Omental fat pad (tissue), 4 donors: ENCODE results near the gene SNAPC1. TPM values are rescaled to one million over a fixed set of nuclear protein-coding genes. Genes with fewer than 3 reads are reported as not detected.

Experiments used
- ATAC-seq: fragments of 150-250 bp; one replicate; pipeline ENCODE4 v1.9.1; 2016; ENCODE audit warnings: mild to moderate bottlenecking, moderate library complexity; ENCODE audit not compliant: low FRiP score
- DNase-seq: peaks from one replicate; pipeline ENCODE4 v3.0.0-alpha.2; 2019; ENCODE audit warnings: low spot score
- total RNA-seq, 4 donors: library from RNA; depleted of rRNA; stranded (reverse); fragments of >200 nt; gene quantifications; one replicate each; pipeline ENCODE4 v1.1.0, GENCODE V29; 2016
- TF ChIP-seq, protein P1 (sequence below), 3 donors: fragments of 450-650 bp; IDR thresholded peaks; one replicate each; pipeline ENCODE4 v1.5.1; 2016 to 2017; ENCODE audit warnings: antibody characterized with exemption in 3 of 3, mild to moderate bottlenecking in 3 of 3, moderate library complexity in 2 of 3

SNAPC1 gene
- 10 to 100 TPM in 2 of 4 donors, 1 to 10 TPM in 2; 4.9 to 11.9 (median 8.7) TPM for total RNA-seq

GRCh38 chr14:61761959-61762786 lies at the start of gene SNAPC1:
TSS of gene SNAPC1 (plus strand) at chr14:61762420. CDS start at chr14:61762461, 41 bp downstream.
- peak; percentile 86 for DNase-seq
- TF ChIP-seq, protein P1, sequence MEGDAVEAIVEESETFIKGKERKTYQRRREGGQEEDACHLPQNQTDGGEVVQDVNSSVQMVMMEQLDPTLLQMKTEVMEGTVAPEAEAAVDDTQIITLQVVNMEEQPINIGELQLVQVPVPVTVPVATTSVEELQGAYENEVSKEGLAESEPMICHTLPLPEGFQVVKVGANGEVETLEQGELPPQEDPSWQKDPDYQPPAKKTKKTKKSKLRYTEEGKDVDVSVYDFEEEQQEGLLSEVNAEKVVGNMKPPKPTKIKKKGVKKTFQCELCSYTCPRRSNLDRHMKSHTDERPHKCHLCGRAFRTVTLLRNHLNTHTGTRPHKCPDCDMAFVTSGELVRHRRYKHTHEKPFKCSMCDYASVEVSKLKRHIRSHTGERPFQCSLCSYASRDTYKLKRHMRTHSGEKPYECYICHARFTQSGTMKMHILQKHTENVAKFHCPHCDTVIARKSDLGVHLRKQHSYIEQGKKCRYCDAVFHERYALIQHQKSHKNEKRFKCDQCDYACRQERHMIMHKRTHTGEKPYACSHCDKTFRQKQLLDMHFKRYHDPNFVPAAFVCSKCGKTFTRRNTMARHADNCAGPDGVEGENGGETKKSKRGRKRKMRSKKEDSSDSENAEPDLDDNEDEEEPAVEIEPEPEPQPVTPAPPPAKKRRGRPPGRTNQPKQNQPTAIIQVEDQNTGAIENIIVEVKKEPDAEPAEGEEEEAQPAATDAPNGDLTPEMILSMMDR (IDR thresholded peaks at IDR 0.05): no peak
- ATAC-seq: peak; percentile 97

DNA sequence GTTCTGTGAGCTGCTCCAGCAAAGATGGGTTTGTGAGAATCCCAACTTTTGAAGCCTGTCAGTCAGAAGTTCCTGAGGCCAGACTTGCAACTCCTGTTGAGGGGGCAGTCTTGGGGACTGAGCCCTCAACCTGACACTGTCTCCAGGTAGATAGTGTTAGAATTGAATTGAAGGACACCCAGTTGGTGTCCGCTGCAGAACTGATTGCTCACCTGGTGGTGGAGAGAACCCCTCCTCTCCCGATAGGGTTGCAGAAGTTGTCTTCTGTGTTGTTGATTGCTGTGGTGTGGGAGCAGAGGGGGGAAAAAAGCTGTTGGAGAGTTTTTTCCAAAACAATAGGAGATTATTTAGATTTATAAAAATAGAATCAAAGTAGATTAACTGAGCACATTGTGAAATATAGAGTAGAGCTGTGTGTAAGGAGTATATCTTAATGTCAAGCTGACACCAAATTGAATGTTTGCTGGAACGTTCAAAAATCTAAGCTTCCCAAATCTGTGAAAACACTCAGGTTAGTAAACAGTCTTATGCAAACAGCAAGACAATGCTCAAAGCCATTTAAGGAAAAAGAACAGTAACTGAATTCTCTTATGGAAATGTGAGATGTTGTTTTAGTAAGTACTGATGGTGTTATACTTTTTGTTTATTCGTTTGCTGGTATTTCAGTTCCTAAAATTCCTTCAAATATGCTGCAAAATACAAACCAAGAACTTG lies 48.3 kb upstream of the SNAPC1 start:
- TF ChIP-seq, protein P1 (IDR thresholded peaks at IDR 0.05): no peak
- DNase-seq (no peak), ATAC-seq (no peak)

- ATAC-seq (no peak), DNase-seq (no peak)
- TF ChIP-seq, protein P1 (IDR thresholded peaks at IDR 0.05): no peak
Measured at GRCh38 chr14:61716956-61717355, 45.3 kb upstream of the SNAPC1 start.

- TF ChIP-seq, protein P1 (IDR thresholded peaks at IDR 0.05): no peak
- no peak for ATAC-seq
- no peak for DNase-seq
Measured at GRCh38 chr14:61718039-61718438, 44.2 kb upstream of the SNAPC1 start.

- ATAC-seq (no peak), DNase-seq (no peak)
- TF ChIP-seq, protein P1 (IDR thresholded peaks at IDR 0.05): no peak
Measured at GRCh38 chr14:61719344-61720293, 42.6 kb upstream of the SNAPC1 start.

GRCh38 chr14:61720294-61720661 lies 41.9 kb upstream of the SNAPC1 start:
- no peak for DNase-seq
- ATAC-seq: no peak
- TF ChIP-seq, protein P1 (IDR thresholded peaks at IDR 0.05): no peak
